ENCODE data around the gene PACSIN3.

DNA sequence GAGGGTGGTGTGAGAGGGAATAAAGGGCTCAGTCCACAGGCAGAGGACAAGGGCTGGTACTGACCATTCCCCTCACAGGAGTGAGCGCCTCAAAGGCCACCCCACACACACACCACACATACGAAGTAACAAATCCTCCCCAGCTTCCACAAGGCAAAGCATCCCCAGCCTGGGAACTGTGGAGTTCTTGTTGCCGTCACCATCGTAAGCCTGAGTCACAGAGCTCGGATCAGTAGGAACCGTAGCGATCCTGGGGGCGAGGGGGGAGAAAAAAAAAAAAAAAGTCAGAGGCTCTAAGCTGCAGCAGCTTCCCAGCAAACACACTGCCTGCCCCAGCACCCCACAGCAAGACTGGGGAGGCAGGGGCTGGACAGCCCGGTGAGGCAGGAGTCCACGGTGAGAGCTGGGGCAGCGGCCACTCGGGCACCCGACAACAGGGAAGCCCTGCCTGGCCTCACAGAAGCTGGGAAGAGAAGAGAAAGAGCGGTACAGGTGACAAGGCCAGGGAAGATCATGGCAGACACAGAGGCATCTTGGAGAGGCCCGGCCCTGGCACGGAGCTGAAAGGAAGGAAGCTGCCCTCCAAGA, 20.9 kb downstream of the PACSIN3 start:
- TF ChIP-seq GABPA (IDR thresholded peaks at IDR 0.05; ENCODE audit: low read depth, low read length) = no peak
- TF ChIP-seq GABPA (CRISPR knock-in tag; IDR thresholded peaks at IDR 0.05; ENCODE audit: low read depth) = no peak
- TF ChIP-seq, protein P1, sequence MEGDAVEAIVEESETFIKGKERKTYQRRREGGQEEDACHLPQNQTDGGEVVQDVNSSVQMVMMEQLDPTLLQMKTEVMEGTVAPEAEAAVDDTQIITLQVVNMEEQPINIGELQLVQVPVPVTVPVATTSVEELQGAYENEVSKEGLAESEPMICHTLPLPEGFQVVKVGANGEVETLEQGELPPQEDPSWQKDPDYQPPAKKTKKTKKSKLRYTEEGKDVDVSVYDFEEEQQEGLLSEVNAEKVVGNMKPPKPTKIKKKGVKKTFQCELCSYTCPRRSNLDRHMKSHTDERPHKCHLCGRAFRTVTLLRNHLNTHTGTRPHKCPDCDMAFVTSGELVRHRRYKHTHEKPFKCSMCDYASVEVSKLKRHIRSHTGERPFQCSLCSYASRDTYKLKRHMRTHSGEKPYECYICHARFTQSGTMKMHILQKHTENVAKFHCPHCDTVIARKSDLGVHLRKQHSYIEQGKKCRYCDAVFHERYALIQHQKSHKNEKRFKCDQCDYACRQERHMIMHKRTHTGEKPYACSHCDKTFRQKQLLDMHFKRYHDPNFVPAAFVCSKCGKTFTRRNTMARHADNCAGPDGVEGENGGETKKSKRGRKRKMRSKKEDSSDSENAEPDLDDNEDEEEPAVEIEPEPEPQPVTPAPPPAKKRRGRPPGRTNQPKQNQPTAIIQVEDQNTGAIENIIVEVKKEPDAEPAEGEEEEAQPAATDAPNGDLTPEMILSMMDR (CRISPR knock-in tag; IDR thresholded peaks at IDR 0.05) = no peak
- no peak for TF ChIP-seq HCFC1 (IDR thresholded peaks at IDR 0.05; ENCODE audit: low read depth, low read length)
